Osteoblast (primary cell): ENCODE measurements around the gene KY. TPM values are rescaled to one million over a fixed set of nuclear protein-coding genes. Genes with fewer than 3 reads are reported as not detected.

Experiments
- DNase-seq: peaks from one replicate; pipeline ENCODE4 v3.0.0; 2011; ENCODE audit warnings: low spot score, mixed read lengths; ENCODE audit not compliant: insufficient read length; ENCODE audit errors: missing footprints
- H2AFZ ChIP-seq: 2 replicates; pipeline ENCODE4 v1.6.0; 2011; ENCODE audit warnings: mild to moderate bottlenecking, low read length
- H3K27ac ChIP-seq: 2 replicates; pipeline ENCODE4 v1.5.1; 2011; ENCODE audit warnings: mild to moderate bottlenecking, low read depth, low read length, moderate library complexity
- H3K27me3 ChIP-seq: 2 replicates; pipeline ENCODE4 v1.6.0; 2012; ENCODE audit warnings: mild to moderate bottlenecking, control low read depth, inconsistent platforms, low read length, moderate library complexity; ENCODE audit not compliant: insufficient read depth
- H3K36me3 ChIP-seq: 2 replicates; pipeline ENCODE4 v1.5.1; 2011; ENCODE audit warnings: mild to moderate bottlenecking, low read length, control low read depth, moderate library complexity; ENCODE audit not compliant: insufficient read depth
- H3K4me1 ChIP-seq: 2 replicates; pipeline ENCODE4 v1.5.1; 2011; ENCODE audit warnings: mild to moderate bottlenecking, low read length, control low read depth, moderate library complexity; ENCODE audit not compliant: insufficient read depth
- H3K4me2 ChIP-seq: 2 replicates; pipeline ENCODE4 v1.6.0; 2011; ENCODE audit warnings: mild to moderate bottlenecking, low read length; ENCODE audit not compliant: insufficient read depth
- H3K4me3 ChIP-seq: fragments of 200-600 bp; sonication (generic); 3 replicates; pipeline ENCODE4 v1.5.1; 2012; ENCODE audit warnings: mild to moderate bottlenecking, low read length, inconsistent platforms; ENCODE audit not compliant: insufficient read depth
- H3K79me2 ChIP-seq: 2 replicates; pipeline ENCODE4 v1.6.0; 2012; ENCODE audit warnings: mild to moderate bottlenecking, low read length, control low read depth, inconsistent platforms; ENCODE audit not compliant: insufficient read depth
- H3K9me3 ChIP-seq: 2 replicates; pipeline ENCODE4 v1.5.1; 2011; ENCODE audit warnings: low read depth, low read length, control low read depth
- H4K20me1 ChIP-seq: 2 replicates; pipeline ENCODE4 v1.6.0; 2012; ENCODE audit warnings: mild to moderate bottlenecking, low read length, control low read depth; ENCODE audit not compliant: insufficient read depth
- total RNA-seq: library from RNA; depleted of rRNA; stranded (reverse); fragments of >200 nt; gene quantifications from 2 replicates; pipeline ENCODE4 v1.2.3, GENCODE V29; 2012
- TF ChIP-seq, protein P1 (sequence below): IDR thresholded peaks from 2 replicates; pipeline ENCODE4 v1.5.1; 2011; ENCODE audit warnings: mild to moderate bottlenecking, low read depth, low read length, moderate library complexity; ENCODE audit errors: extremely low read depth

The KY gene
- total RNA-seq, 1 donor, result 3.6 TPM

DNA sequence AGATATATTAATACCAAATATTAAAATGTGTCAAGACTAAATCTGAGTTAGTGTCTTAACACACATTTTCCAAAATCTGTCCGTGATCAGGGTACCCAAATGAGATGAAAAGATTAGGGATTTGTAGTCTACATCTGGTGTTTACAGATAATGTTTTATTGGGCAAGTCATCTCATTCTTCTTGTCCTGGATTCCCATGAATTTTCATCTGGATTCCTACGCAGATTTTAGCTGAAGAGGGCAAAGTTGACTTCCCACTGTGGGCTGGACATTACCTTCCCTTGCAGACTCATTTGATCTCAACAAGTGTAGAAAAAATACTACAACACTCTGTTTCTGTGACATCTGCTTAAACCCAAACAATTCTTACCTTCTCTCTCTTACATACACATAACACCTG, 85.8 kb downstream of the KY start:
- H2AFZ ChIP-seq, result no peak overlapping the region
- no peaks in the 10 kb centered on the region for H4K20me1 ChIP-seq
- H3K27ac ChIP-seq, result no peak overlapping the region
- H3K27me3 ChIP-seq, result no peaks in the 10 kb centered on the region
- no peaks in the 10 kb centered on the region for H3K9me3 ChIP-seq
- no peaks in the 10 kb centered on the region for H3K36me3 ChIP-seq
- no peaks in the 10 kb centered on the region for H3K4me1 ChIP-seq
- no peak for DNase-seq
- no peaks in the 10 kb centered on the region for H3K79me2 ChIP-seq
- H3K4me2 ChIP-seq, result no peak overlapping the region
- H3K4me3 ChIP-seq, result no peak overlapping the region
- TF ChIP-seq, protein P1, sequence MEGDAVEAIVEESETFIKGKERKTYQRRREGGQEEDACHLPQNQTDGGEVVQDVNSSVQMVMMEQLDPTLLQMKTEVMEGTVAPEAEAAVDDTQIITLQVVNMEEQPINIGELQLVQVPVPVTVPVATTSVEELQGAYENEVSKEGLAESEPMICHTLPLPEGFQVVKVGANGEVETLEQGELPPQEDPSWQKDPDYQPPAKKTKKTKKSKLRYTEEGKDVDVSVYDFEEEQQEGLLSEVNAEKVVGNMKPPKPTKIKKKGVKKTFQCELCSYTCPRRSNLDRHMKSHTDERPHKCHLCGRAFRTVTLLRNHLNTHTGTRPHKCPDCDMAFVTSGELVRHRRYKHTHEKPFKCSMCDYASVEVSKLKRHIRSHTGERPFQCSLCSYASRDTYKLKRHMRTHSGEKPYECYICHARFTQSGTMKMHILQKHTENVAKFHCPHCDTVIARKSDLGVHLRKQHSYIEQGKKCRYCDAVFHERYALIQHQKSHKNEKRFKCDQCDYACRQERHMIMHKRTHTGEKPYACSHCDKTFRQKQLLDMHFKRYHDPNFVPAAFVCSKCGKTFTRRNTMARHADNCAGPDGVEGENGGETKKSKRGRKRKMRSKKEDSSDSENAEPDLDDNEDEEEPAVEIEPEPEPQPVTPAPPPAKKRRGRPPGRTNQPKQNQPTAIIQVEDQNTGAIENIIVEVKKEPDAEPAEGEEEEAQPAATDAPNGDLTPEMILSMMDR, result no peak

DNA sequence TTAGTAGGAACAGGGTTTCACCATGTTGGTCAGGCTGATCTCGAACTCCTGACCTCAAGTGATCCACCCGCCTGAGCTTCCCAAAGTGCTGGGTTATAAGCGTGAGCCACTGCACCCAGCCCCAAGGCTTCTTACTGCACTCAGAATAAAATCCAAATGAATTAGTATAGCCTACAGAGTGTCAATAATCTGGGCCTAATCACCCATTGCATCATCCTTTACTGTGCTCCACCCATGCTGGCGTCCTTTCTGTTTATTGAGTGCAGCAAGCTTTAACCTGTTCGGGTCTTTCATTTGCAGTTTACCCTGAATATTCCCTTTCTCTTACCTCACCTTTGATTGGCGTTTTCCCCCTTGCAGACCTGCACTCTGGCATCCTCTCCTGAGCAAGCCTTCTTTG, 87.2 kb downstream of the KY start:
- Histone ChIP-seq H4K20me1 (no peaks in the 10 kb centered on the region), H3K27ac (no peak overlapping the region), H3K4me1 (no peaks in the 10 kb centered on the region), H3K4me2 (no peak overlapping the region), H3K79me2 (no peaks in the 10 kb centered on the region), H3K9me3 (no peaks in the 10 kb centered on the region), H3K36me3 (no peaks in the 10 kb centered on the region), H3K4me3 (no peak overlapping the region), H3K27me3 (no peaks in the 10 kb centered on the region), H2AFZ (no peak overlapping the region)
- TF ChIP-seq, protein P1, result no peak
- DNase-seq, result no peak

DNA sequence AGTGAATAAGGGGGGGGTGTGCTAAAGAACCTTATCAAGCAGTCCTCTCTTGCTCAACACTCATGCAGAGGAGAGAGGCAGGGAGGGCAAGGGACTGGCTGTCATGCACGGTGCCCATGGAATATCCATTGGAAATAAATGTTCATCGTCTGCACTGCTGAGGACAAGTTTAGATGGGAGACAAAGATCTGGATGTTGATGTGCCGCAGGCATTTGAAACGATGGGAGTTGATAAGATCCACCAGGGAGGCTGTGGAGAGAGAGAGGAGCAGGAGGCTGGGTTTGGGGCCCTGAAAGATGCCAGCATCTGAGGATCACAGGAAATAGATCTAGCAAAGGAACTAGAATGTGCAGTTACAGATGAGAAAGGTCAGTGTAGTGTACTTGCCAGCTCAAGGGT, 88.8 kb downstream of the KY start:
- H3K4me2 ChIP-seq, result no peak overlapping the region
- no peaks in the 10 kb centered on the region for H3K79me2 ChIP-seq
- no peaks in the 10 kb centered on the region for H3K9me3 ChIP-seq
- H2AFZ ChIP-seq, result no peak overlapping the region
- no peaks in the 10 kb centered on the region for H3K27me3 ChIP-seq
- DNase-seq, result no peak
- TF ChIP-seq, protein P1, result no peak
- H4K20me1 ChIP-seq, result no peaks in the 10 kb centered on the region
- H3K4me3 ChIP-seq, result no peak overlapping the region
- no peak overlapping the region for H3K27ac ChIP-seq
- no peaks in the 10 kb centered on the region for H3K36me3 ChIP-seq
- no peaks in the 10 kb centered on the region for H3K4me1 ChIP-seq

DNA sequence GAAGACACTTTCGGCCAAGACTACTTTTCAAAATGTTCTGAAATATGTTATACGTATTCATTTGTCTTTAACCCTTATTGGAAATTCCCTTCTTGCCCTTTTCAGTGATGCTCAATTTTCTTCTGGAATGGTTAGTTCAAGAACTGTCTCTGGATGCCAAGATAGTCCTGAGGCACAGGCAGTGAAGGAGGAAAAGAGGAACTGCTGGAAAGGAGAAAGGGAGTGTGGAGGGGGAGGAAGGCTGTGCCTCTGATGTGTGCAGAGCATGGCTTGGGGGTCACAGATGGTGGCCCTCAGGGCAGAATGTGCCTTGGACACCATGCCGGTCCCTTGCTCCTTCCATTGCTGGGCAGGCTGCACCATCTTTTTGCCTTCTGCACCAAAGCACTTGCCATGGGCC, 91.2 kb downstream of the KY start:
- Histone ChIP-seq H3K4me2 (no peak overlapping the region), H4K20me1 (no peaks in the 10 kb centered on the region), H3K9me3 (no peaks in the 10 kb centered on the region), H3K27ac (no peak overlapping the region), H3K79me2 (no peaks in the 10 kb centered on the region), H3K36me3 (no peaks in the 10 kb centered on the region), H3K27me3 (no peaks in the 10 kb centered on the region), H2AFZ (no peak overlapping the region), H3K4me3 (no peak overlapping the region), H3K4me1 (no peaks in the 10 kb centered on the region)
- no peak for DNase-seq
- TF ChIP-seq, protein P1, result no peak

Other genes starting within 250 kb of the KY start
- gene ANAPC13, start 165.0 kb downstream of the KY start, total RNA-seq, result 68.4 and 77.5 TPM in 2 replicates
- gene CEP63, start 165.0 kb downstream of the KY start, total RNA-seq, result 15.9 and 42.4 TPM in 2 replicates
- 0.36 and 1.5 TPM in 2 replicates for gene EPHB1, start 144.2 kb upstream of the KY start, total RNA-seq